ENCODE measurements around the gene PPCDC. TPM values are rescaled to one million over a fixed set of nuclear protein-coding genes. Genes with fewer than 3 reads are reported as not detected.

The PPCDC gene
- polyA plus RNA-seq, 1 of the 3 experiments (the other 2 are of a cell fraction), result 19.8 TPM

DNA sequence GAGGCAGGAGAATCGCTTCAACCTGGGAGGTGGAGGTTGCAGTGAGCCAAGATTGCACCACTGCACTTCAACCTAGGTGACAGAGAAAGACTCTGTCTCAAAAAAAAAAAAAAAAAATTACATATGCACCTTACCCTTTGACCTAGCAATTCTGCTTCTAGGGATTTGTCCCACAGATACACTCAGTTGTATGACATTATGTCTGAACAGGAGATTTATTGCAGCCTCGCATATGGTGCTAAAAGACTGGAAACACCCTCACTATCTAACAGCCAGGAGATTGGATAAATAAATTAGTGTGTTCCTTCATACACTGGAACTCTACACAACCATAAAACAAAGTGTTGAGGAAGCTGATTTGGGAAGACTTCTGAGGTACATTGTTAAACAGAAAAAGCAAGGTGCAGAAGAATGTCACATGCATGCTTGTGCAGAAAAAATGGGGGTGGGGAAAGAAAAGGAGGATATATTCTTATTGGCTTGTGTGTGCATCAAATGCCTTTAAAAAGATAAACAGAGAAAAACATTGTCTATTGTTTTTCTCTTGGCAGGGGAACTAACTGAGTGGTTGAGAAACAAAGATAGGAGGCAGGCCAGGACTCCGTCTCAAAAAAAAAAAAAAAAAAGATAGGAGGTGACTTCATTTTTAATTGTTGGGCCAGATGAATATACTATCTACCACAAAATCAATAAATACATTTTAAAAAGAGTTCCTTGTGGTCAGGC is 30.9 kb downstream of the PPCDC start:
- H3K79me2 ChIP-seq (ENCODE audit: insufficient read depth), result no peaks in the 10 kb centered on the region
- ChIA-PET POLR2A (no interaction called here), CTCF (interaction anchor here (1.1 to 1.2 kb wide), 2 partner anchors 25 to 149 kb away, joined by 3 to 4 read pairs; no protein-coding TSS in a partner anchor)
- WGBS (ENCODE audit: low lambda C conversion rate), result 89% methylated on average over 3 of the region's 3 CpGs
- H3K4me3 ChIP-seq (ENCODE audit: low read depth in 2 of 2, low read length in 1 of 2), result no peak overlapping the region
- no peaks in the 10 kb centered on the region for H3K9me3 ChIP-seq
- no peaks in the 10 kb centered on the region for H4K20me1 ChIP-seq (ENCODE audit: insufficient read depth)
- H3K27ac ChIP-seq (ENCODE audit: low read depth in 2 of 2, low read length in 1 of 2), result no peak overlapping the region
- TF ChIP-seq GABPA (IDR thresholded peaks at IDR 0.05; ENCODE audit: low read depth), result no peak
- TF ChIP-seq RCOR1 (IDR thresholded peaks at IDR 0.05; ENCODE audit: low read length), result no peak
- TF ChIP-seq RAD21 (IDR thresholded peaks at IDR 0.05; ENCODE audit: low read length), result no peak
- TF ChIP-seq JUND (IDR thresholded peaks at IDR 0.05), result no peak
- TF ChIP-seq TAF1 (IDR thresholded peaks at IDR 0.05; ENCODE audit: borderline replicate concordance, low read depth, low read length), result no peak
- TF ChIP-seq TCF12 (IDR thresholded peaks at IDR 0.05), result no peak
- no peaks in the 10 kb centered on the region for H3K36me3 ChIP-seq (replicated peaks in 1 of 2; ENCODE audit: control insufficient read depth in 1 of 2, insufficient read depth in 2 of 2, low read length in 1 of 2)
- no peak for DNase-seq
- H3K9me2 ChIP-seq, result no peaks in the 10 kb centered on the region
- H3K27me3 ChIP-seq (ENCODE audit: insufficient read depth), result no peaks in the 10 kb centered on the region
- H3F3A ChIP-seq (replicated peaks; ENCODE audit: insufficient read depth), result no peaks in the 10 kb centered on the region
- no peak overlapping the region for H2AFZ ChIP-seq (ENCODE audit: low read depth)
- H3K4me2 ChIP-seq, result no peak overlapping the region
- H3K9ac ChIP-seq, result no peak overlapping the region
- H3K4me1 ChIP-seq (ENCODE audit: control insufficient read depth in 1 of 2, insufficient read depth in 2 of 2, low read depth in 1 of 2, low read length in 1 of 2), result peaks cover 0 to 16% of the 10 kb centered on the region in 2 experiments; a peak in 1 of 4 replicates

DNA sequence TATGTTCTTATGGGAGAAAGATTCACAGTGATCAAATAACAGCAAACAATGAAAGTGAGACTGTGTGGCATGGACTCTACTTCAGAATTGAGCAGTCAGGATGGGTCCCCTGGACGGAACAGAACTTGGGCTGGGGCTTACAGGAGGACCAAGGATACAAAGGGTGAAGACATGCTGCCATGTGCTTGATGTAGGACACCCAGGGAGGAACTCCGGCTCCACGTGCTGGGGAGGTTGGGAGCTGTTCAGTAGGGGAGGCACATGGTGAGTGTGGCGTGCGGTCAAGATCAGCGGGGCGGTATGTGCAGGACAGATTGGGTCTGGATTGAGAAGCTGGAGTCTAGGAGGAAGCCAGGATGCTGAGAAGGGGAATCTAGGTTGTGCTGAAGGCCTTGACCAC is 32.6 kb downstream of the PPCDC start:
- Histone ChIP-seq H3K4me1 (ENCODE audit: control insufficient read depth in 1 of 2, insufficient read depth in 2 of 2, low read depth in 1 of 2, low read length in 1 of 2) (peaks cover 0 to 4% of the 10 kb centered on the region in 2 experiments; a peak in 1 of 4 replicates), H3K9me3 (no peaks in the 10 kb centered on the region), H2AFZ (ENCODE audit: low read depth) (no peak overlapping the region), H3K36me3 (replicated peaks in 1 of 2; ENCODE audit: control insufficient read depth in 1 of 2, insufficient read depth in 2 of 2, low read length in 1 of 2) (no peaks in the 10 kb centered on the region), H3K4me2 (no peak overlapping the region), H3F3A (replicated peaks; ENCODE audit: insufficient read depth) (no peaks in the 10 kb centered on the region), H3K9me2 (no peaks in the 10 kb centered on the region), H3K27me3 (ENCODE audit: insufficient read depth) (no peaks in the 10 kb centered on the region), H3K79me2 (ENCODE audit: insufficient read depth) (no peaks in the 10 kb centered on the region), H3K9ac (no peak overlapping the region), H4K20me1 (ENCODE audit: insufficient read depth) (no peaks in the 10 kb centered on the region), H3K4me3 (ENCODE audit: low read depth in 2 of 2, low read length in 1 of 2) (no peak overlapping the region), H3K27ac (ENCODE audit: low read depth in 2 of 2, low read length in 1 of 2) (no peak overlapping the region)
- CTCF ChIA-PET, result interaction anchor here (1.7 kb wide), 1 partner anchor 27 kb away, joined by 4 read pairs; no protein-coding TSS in a partner anchor
- 97% methylated on average over 7 of the region's 7 CpGs for WGBS (ENCODE audit: low lambda C conversion rate)
- no peak for TF ChIP-seq RAD21 (IDR thresholded peaks at IDR 0.05; ENCODE audit: low read length)
- no peak for TF ChIP-seq ELF1 (IDR thresholded peaks at IDR 0.05)
- TF ChIP-seq RCOR1 (IDR thresholded peaks at IDR 0.05; ENCODE audit: low read length), result no peak
- TF ChIP-seq POLR2AphosphoS5 (IDR thresholded peaks at IDR 0.05; ENCODE audit: low read depth, low read length), result no peak
- TF ChIP-seq FOSL2 (IDR thresholded peaks at IDR 0.05; ENCODE audit: borderline replicate concordance, low read depth), result no peak
- TF ChIP-seq TEAD4 (IDR thresholded peaks at IDR 0.05; ENCODE audit: borderline replicate concordance, insufficient read depth), result no peak
- TF ChIP-seq, protein P1, sequence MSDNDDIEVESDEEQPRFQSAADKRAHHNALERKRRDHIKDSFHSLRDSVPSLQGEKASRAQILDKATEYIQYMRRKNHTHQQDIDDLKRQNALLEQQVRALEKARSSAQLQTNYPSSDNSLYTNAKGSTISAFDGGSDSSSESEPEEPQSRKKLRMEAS (IDR thresholded peaks at IDR 0.05; ENCODE audit: low read depth), result no peak
- no peak for TF ChIP-seq GABPA (IDR thresholded peaks at IDR 0.05; ENCODE audit: low read depth)
- TF ChIP-seq, protein P2, sequence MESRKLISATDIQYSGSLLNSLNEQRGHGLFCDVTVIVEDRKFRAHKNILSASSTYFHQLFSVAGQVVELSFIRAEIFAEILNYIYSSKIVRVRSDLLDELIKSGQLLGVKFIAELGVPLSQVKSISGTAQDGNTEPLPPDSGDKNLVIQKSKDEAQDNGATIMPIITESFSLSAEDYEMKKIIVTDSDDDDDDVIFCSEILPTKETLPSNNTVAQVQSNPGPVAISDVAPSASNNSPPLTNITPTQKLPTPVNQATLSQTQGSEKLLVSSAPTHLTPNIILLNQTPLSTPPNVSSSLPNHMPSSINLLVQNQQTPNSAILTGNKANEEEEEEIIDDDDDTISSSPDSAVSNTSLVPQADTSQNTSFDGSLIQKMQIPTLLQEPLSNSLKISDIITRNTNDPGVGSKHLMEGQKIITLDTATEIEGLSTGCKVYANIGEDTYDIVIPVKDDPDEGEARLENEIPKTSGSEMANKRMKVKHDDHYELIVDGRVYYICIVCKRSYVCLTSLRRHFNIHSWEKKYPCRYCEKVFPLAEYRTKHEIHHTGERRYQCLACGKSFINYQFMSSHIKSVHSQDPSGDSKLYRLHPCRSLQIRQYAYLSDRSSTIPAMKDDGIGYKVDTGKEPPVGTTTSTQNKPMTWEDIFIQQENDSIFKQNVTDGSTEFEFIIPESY (IDR thresholded peaks at IDR 0.05; ENCODE audit: borderline replicate concordance, low read depth), result no peak
- TF ChIP-seq TAF1 (IDR thresholded peaks at IDR 0.05; ENCODE audit: borderline replicate concordance, low read depth, low read length), result no peak
- TF ChIP-seq, protein P3, sequence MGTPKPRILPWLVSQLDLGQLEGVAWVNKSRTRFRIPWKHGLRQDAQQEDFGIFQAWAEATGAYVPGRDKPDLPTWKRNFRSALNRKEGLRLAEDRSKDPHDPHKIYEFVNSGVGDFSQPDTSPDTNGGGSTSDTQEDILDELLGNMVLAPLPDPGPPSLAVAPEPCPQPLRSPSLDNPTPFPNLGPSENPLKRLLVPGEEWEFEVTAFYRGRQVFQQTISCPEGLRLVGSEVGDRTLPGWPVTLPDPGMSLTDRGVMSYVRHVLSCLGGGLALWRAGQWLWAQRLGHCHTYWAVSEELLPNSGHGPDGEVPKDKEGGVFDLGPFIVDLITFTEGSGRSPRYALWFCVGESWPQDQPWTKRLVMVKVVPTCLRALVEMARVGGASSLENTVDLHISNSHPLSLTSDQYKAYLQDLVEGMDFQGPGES (IDR thresholded peaks at IDR 0.05; ENCODE audit: low read depth, low read length), result no peak
- TF ChIP-seq, protein P4, sequence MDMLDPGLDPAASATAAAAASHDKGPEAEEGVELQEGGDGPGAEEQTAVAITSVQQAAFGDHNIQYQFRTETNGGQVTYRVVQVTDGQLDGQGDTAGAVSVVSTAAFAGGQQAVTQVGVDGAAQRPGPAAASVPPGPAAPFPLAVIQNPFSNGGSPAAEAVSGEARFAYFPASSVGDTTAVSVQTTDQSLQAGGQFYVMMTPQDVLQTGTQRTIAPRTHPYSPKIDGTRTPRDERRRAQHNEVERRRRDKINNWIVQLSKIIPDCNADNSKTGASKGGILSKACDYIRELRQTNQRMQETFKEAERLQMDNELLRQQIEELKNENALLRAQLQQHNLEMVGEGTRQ (IDR thresholded peaks at IDR 0.05; ENCODE audit: borderline replicate concordance, low read depth, low read length), result no peak
- no peak for TF ChIP-seq SIN3A (IDR thresholded peaks at IDR 0.05; ENCODE audit: borderline replicate concordance, low read depth, low read length)
- TF ChIP-seq MXI1 (IDR thresholded peaks at IDR 0.05; ENCODE audit: low read depth, low read length), result no peak
- TF ChIP-seq NFIC (IDR thresholded peaks at IDR 0.05; ENCODE audit: borderline replicate concordance), result no peak
- TF ChIP-seq YY1 (IDR thresholded peaks at IDR 0.05; ENCODE audit: low read depth), result no peak
- TF ChIP-seq RFX5 (IDR thresholded peaks at IDR 0.05; ENCODE audit: low read length), result no peak
- POLR2A ChIA-PET, result no interaction called here
- no peak for DNase-seq
